ENCODE results near the gene GRM8.
"Not testable (repeated sequence)": the region's sequence is repeated elsewhere in the genome, so short reads cannot be mapped to it uniquely, and the experiment has no call there.

GRM8 gene

DNA sequence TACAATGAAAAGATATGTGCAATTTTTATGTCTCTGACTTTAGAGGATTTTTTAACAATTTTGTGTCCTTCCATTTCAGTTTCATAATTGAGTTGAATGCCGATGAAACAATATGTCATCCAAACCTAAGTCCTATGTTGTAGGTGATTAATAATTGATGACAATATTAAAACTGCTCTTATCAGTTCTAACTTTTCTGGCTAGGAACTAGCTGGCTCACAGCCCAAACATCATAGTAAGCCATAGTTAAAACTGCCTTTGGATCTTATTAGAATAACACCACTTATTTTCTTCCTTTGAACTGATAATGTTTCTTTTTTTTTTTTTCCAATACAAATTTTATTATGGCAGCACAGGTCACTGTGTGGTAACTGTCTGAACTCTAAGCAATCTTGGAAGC lies 230.9 kb downstream of the GRM8 start:
- no peak for DNase-seq

DNA sequence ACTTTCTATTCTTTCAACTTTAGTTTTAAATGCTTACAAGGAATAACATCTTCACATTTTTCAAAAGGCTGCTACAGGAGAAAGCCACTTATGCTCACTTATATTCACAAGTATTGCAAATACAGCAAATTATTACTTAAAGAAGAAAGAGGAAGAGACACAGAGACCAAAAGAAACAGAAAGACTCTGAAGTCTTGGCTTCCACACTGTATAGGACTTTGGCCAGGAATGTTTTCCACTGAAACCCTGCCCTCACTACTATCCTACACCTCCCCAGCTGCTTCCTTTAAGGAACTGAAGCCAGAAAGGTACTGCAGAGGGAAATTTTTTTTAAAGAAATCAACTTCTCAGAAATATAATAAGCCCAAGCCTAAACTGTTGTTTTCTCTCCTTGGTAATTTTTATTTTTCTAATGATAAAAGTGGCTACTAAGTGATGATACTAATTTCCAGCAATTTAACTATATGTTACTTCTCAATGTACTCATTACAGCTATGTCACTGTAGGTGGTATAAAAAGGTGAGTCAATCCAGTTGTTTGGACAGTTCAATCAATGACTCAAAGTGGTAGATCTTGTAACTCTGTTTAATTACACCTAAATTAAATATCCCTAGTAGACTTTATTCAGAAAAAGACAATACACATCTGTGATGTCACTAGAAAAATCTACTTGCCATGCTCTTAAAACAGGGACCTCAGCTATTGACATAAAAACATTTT lies 231.6 kb downstream of the GRM8 start:
- no peak for DNase-seq

DNA sequence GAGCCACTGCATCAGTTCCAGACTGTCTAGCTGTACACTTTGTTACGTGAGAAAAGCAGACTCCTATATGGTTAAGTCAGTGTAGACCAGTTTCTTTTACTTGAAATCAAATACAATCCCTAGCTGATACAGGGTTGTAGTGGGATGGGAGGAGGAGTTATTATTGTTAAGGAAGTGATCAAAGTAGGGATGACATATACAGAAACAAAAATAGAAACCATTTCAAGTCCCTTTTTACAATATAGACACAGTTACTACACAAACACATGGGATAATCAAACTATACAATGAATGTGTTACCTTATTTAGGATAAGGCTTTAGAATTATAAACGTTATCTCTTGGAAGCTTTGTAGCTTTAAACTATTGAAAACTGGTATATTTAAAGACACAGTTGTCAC lies 233.9 kb downstream of the GRM8 start:
- DNase-seq = no peak

DNA sequence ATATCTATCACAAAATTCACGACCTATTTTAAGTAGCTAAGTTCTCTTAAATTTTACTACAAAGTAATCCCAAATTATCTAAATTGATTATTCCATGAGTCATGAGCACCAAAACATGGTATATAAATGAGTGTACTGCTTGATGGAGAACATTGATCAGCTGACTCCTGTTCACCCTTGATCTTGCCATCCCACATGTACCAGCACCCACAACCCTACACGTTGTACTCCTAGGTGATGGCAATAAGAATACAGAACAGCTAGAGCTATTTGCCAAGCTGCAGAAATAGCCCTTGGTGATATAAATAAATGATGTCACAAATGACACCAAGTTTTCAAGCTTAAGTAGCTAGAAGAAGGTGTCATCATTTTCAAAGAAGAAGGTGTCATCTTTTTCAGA lies 235.5 kb downstream of the GRM8 start:
- no peak for DNase-seq

DNA sequence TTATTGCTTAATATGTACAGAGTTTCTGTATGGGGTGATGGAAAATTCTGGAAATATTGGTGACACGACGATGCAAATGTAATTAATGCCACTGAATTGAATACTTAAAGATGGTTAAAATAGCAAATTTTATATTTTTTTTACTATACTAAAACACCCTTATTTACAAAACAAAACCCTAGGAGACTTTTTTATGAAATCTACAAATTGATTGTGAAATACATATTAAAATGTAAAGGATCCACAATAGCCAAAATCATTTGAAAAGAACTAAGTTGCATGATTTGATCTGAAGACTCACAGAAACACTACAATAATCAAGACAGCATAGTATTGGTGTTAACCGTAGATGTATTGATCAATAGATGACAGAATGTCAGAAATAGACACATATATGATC lies 252.0 kb downstream of the GRM8 start:
- no peak for DNase-seq

DNA sequence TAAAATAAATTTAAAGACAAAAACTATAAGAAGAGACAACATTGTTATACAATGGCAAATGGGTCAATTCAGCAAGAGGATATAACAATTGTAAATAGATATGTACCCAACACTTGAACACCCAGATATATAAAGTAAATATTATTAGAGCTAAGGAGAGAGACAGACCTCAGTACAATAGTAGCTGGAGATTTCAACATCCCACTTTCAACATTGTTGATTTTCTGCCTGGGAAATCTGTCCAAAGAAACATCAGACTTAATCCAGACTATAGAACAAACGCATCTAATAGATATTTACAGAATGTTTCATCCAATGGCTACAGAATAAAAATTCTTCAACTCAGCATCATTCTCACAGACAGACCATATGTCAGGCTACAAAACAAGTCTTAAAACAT lies 256.1 kb downstream of the GRM8 start:
- no peak for DNase-seq

DNA sequence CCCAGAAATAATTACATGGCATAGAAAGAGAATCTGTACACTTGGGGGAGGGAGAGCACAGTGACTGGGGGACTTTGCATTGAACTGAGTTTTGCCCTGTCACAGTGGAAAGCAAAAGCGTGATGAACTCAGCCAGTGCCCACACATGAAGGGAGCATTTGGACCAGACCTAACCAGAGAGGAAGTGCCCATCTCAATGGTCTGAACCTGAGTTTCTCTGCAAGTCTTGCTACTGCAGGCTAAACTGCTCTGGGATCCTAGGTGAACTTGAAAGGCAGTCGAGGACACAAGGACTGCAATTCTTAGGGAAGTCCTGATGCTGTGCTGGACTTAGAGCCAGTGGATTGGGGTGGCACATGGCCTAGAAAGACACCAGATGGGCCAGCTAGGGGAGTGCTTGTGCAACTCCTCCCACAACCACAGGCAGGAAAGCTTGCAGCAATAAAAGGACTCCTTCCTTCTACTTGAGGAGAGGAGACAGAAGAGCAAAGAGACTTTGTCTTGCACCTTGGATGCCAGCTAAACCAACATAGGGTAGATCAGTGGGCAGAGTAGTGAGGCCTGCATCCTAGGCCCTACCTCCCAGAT lies 259.0 kb downstream of the GRM8 start:
- DNase-seq = no peak

DNA sequence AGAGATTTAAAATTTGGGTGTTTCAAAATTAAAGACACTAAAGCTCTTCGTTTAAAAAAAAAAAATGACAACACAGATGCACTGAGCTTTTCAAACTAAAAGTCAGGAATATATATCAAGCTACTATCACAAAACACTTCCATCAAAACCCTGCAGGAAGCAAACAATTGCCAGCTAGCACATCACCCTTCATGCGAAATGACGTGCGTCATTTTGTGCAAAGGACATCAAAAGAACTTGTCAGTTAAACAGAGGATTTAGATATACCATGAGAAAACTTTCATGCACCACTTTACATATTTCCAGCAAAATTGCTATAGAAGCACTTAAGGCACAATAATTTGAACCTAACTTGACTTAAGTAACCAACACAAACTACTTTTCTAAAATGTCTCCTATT lies 264.7 kb downstream of the GRM8 start:
- DNase-seq = no peak

DNA sequence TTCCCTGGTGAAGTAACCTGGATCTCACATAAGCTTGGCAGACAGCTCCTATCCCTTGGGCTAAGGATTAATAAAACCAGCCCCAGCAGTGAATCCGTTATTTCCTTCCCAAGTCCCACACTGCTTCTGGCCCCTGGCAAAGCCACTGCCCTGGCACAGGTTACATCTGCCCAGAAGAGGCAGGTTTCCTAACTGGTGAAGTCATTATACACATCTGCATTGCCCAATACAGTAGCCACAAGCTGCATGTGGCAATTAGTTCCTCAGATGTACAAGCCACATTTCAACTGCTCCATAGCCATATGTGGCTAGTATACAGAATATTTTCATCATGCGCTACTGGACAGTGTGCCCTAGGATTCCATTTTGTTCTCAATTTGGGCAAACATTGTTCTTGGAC lies 273.0 kb downstream of the GRM8 start:
- no peak for DNase-seq

DNA sequence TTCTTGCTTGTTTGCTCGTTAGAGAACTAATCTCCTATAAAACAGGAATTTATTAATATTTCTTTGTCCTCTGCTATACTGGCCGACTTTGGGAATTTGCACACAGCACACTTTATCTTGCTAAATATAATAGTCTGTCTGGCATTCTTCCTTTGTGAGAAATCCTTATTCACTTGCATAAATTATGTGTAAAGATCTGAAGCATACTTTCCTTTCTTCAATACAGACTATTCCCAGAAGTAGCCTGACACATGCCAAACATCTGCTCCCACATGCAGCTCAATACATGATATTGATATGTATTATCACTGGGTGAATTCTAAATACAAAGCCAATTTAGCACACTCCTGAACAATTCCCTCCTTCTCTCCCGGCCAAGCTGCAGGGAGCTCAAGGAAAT lies 273.9 kb downstream of the GRM8 start:
- no peak for DNase-seq

DNA sequence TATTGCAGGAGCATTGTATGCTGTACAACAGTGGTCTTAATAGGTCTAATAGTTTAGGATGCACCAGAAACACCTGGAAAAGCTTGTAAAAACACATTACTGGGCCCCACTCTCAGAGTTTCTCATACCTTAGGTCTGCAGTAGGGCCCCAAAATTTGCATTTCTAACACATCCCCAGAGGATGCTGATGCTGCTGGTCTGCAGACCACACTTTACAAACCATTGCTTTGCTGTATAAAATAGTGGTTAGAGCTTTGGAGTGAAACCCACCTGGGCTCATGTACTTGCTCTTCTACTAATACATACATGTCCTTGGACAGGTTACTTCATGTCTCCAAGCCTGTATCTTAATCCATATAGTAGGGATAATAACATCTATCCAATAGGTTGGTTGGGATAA lies 279.7 kb downstream of the GRM8 start:
- no peak for DNase-seq

DNA sequence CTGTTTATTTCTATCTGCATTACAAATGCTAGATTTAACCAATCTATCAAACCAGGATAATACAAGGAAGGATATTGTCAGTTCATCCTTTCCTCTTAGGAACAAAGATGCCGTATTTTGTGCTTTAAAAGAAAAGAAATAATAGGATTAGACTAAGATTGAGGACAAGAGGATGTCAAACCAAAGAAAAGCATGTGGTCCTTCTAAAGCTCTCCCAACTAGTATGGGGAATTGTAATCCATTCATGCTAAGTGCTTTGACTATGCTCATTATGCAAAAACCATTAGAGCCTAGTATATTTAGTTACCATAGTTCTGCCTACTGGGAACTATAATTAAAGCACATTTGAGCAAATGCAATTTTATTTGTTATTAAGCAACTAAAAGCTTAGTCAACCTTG lies 280.2 kb downstream of the GRM8 start:
- no peak for DNase-seq

DNA sequence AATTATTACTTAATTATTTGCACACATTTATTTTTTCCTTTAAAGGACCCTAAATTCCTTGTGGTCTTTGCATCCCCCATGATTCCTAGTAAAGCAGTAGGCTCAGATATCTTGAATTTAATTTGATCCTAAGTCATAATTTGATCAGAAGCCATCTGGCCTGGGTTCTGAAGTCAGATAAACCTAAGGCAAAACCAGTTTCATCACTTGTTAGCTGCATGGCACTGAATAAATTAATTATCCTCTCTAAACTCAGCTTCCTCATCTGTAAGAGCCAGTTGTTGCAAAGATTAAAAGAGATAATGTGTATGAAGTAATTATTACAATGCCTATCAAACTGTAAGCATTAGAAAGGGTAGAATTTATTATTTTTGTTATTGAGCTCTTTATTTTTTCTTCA lies 293.1 kb downstream of the GRM8 start:
- DNase-seq = no peak

DNA sequence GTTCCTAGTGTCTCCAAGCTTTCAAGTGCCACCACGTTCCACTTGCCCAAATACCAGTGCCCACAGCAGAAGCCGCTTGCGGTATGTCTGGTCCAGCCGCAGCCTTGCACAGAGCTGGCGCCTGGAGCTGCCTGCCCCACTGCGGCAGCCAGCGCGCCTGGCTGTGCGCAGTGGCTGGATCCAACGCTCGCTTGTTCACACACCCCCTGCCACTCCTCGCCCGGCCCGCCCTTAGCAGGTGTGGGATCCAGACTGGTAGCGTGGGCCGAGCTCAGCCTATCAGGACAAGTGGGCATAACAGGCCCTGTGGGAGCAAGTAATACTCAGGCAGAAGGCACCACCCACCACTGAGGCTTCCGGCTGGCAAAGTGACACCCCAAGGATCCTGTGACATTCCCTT lies 294.4 kb downstream of the GRM8 start:
- DNase-seq = no peak

DNA sequence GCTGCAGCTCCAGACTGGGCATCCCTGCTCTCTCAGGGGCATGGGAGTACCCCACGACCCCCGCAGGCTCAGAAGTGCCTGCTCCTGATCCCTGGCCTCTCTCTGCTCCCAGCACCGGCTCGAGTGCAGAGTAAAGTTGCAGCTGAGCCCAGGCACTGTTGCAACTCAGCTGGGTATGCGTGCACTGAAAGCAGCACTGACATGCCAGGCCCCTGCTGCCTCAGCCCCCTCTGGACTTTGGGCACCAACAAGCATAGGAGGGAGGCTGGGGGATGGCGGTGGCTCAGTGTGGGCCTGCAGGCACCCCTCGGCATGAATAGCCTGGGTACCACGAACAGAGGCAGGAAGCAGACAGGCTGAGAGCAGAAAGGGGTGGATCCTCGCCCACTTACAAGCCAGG lies 295.3 kb downstream of the GRM8 start:
- DNase-seq = no peak

DNA sequence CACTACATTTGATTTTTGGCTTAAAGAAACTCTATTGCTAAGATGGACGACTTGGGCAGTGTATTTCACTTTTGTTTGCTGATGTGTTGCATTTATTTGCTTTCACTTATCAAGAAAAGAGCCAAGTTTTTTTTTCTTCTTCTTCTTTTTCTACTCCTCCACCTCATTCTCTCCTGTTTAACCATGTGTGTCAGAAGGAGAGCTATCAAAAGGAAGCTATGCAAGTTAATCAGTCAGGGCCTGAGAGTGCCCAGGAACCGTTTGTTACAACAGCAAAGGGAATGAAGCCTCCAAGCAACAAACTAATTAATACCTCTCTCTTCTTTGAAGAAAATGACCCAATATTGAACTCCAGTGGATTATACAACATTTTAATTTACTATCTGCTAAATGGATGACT lies 299.3 kb downstream of the GRM8 start:
- DNase-seq = no peak

DNA sequence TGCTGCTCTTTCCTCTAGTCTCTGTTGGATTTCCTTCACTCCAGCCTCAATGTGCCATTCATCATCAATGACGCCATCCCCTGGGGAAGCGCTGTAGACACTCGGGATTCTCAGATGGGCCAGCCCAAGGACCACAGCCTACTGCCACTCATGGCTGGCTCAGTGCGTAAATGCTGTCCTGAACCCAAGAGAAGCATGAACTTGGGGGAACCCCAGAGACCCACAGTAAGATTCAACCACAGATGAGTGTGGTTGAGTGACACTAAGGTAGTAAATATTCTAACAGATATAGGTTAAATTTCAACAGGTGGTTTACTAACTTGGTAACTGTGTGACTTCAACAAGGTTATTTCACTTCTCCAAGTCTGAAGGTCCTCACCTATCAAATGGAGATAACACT lies 304.1 kb downstream of the GRM8 start:
- DNase-seq = no peak

DNA sequence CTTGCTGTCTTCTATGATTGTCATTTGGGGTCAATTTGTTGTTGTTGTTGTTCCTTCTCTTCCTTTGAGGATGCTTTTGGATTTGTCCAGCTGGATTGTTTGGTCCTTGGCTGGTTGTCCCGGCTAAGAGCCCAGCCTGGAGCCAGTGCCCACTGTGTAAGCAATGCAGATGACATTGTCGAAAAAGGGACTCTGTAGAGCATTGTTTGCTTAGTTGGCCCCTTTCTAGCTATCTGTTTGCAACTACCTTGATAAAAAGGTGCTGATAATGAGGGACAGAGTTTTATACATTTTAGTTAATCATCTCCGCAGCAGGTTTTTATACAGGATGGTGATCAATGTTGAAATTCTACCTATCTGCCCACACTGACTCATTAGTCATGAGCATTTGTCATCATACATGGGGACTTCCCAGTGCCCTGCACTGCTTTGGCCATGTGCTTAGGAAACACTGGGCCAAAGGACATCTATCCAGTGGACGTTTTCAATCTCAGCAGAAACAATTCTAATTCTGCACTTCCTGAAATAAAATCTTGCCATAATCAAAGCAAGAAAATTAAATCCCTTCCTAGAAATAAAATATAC lies 311.9 kb downstream of the GRM8 start:
- DNase-seq = no peak

DNA sequence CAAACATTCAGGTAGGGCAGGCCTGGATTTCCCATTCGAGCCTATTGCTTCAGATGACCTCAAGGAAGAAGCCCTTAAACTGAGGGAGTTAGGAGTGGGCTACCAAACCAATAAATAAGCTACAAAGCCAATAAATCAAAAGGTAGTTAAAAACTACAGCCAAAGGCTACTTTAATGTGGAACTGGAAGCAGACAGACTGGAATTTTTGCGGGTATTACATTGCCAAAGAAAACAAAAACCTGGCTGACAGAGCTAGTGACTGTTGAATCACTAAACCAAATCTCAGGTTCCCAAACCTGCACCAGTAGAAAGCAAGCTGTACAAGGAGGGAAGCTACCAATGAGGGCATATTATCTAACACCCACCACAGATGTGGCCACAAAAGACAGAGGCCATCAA lies 315.6 kb downstream of the GRM8 start:
- no peak for DNase-seq

DNA sequence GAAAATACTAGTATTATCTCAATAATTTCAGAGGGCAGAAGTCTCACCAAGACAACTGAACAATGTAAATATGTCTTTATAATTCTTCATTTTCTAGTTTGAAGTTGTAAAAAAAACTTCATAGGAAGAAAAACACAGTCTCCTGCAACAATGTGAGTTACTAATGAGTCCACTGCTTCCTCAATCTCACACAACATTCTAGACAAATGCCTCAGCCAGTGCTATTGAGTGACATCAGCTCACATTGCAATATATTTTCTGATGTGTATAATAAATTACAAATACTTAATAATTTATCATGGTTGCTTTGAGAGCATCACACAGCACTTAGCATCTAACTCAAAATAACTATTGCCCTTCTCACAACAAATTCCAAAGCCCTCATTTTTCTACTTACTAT lies 321.2 kb downstream of the GRM8 start:
- DNase-seq = no peak

DNA sequence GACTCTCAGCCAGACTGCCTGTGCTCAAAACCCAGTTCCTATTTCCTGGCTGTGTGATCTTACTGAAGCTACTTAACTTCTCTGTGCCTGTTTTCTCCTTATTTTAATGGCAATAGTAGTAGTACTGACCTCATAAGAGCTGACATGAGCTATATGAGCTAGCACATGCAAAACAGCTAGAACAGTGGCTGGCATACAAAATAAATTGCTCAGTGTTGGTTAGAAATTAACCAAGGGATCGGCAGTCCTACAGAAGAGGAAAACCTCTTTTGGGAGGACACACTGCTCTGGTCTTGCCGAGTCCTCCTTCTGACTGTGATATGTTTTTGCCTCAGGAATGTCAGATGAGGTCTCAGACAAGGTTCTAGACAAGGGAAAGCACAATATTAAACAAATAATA lies 322.6 kb downstream of the GRM8 start:
- no peak for DNase-seq

DNA sequence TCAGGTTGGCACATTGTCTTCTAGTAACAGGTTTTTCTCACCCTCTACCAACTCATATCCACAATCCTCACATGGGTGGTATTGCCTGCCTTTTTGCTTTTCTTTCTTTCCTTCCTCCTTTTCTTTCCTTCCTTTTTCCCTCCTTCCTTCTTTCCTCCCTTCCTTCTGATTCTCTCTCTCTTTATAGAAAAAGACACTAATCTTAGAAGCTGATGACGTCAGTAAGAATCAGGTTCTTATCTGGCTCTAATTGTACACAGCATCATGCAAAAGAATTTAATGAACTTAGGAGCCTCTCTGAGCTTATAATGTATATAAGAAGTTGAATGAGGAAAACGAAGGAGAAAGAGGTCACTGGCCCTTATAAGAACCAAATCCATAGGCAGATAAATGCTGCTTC lies 328.3 kb downstream of the GRM8 start:
- no peak for DNase-seq

DNA sequence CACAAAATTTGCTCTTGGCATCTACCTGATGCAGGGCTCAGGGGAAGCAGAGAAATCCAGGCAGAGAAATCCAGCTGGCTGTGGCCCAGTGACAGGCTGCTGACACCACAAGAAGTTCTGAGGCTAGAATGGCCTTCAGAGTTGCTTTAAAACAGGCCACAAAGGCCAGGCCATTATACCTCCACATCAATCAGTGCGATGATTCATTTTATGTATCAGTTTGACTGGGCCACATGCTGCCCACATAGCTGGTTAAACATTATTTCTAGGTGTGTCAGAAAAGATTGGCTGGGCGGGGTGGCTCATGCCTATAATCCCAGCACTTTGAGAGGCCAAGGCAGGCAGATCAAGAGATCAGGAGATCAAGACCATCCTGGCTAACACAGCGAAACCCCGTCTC lies 341.1 kb downstream of the GRM8 start:
- not testable (repeated sequence) for DNase-seq

DNA sequence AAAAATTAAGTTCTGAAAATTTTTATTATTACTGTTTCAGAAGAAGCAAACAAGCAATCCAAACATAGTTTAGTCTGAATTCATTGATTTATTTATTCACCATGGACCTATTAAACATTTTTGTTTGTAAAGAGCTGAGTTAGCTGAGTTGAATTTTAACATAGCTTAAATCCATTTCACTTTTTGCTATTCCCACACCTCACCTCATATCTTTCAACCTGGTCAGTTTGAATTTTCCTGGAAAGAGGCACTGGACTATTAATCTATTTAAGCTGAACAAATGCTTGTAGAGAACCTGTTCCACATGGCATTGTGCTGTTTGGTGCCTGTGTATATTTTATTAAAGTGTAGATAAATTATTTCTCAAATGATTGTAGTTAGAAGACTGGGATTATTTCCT lies 344.2 kb downstream of the GRM8 start:
- not testable (repeated sequence) for DNase-seq

DNA sequence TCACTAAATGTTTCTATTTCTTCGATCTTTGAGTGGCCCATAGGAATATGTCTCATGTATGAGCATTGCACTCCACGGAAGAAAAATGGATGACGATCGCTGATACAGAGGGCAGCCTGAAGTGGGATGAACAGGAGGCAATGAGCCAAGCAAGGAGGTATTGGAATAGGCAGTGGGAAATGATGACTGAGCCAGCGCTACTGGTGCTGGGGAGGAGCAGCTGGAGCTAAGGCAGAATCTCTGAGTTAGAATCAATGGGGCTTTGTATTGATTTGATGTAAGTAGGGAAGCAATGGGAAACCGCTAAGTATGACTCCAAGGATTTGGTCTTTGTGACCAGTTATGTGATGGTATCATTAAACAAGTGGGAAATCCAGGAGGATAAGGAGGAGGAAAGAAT lies 345.1 kb downstream of the GRM8 start:
- DNase-seq = not testable (repeated sequence)
